ENCODE measurements around the gene IMPDH1.

GRCh38 chr7:128448751-128449302, 39.0 kb upstream of the IMPDH1 start:
- TF ChIP-seq, protein P1, sequence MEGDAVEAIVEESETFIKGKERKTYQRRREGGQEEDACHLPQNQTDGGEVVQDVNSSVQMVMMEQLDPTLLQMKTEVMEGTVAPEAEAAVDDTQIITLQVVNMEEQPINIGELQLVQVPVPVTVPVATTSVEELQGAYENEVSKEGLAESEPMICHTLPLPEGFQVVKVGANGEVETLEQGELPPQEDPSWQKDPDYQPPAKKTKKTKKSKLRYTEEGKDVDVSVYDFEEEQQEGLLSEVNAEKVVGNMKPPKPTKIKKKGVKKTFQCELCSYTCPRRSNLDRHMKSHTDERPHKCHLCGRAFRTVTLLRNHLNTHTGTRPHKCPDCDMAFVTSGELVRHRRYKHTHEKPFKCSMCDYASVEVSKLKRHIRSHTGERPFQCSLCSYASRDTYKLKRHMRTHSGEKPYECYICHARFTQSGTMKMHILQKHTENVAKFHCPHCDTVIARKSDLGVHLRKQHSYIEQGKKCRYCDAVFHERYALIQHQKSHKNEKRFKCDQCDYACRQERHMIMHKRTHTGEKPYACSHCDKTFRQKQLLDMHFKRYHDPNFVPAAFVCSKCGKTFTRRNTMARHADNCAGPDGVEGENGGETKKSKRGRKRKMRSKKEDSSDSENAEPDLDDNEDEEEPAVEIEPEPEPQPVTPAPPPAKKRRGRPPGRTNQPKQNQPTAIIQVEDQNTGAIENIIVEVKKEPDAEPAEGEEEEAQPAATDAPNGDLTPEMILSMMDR (IDR thresholded peaks at IDR 0.05; ENCODE audit: low read length): no peak
- no peak for TF ChIP-seq EZH2phosphoT487 (IDR thresholded peaks at IDR 0.05; ENCODE audit: low read length)
- no peak for TF ChIP-seq EZH2 (optimal IDR thresholded peaks at IDR 0.05; ENCODE audit: low read depth, low read length)
